ENCODE measurements around the gene CBARP.

DNA sequence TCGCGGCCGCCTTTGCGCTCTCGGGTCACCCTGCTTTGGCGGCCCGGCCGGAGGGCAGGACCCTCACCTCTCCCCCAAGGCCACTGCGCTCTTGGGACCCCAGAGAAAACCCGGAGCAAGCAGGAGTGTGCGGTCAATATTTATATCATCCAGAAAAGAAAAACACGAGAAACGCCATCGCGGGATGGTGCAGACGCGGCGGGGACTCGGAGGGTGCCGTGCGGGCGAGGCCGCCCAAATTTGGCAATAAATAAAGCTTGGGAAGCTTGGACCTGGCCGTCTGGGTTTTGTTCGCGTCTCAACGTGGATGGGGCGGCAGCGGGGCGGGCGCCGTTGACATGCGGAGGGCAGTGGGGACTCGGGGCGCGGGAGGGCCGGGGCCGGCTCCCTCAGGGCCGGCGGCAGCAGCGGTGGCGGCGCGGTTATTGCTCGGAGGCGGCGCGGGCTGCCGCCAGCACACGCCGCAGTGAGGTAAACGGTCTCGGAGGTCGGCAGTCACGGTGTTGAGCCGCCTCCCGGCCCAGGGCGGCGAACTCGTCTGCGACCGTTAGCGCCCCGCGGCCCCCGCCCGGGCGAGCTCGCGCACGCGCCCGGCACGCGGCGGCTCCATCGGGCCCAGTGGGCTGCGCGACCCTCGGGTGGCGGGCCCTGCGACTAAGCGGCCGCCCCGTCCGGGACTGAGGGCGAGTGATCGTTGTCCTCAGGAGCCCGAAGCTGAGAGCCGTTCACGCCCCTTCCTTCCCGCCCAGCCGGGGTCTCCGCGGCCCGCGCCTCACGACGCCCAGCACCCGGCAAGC, 9.4 kb downstream of the CBARP start:
- TF ChIP-seq POLR2A (IDR thresholded peaks at IDR 0.05; ENCODE audit: borderline replicate concordance, extremely low read depth, insufficient read depth, insufficient read length) (no peak), RAD21 (IDR thresholded peaks at IDR 0.05; ENCODE audit: low read depth) (no peak)
- TF ChIP-seq, protein P1, sequence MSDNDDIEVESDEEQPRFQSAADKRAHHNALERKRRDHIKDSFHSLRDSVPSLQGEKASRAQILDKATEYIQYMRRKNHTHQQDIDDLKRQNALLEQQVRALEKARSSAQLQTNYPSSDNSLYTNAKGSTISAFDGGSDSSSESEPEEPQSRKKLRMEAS (IDR thresholded peaks at IDR 0.05): no peak
- TF ChIP-seq, protein P2, sequence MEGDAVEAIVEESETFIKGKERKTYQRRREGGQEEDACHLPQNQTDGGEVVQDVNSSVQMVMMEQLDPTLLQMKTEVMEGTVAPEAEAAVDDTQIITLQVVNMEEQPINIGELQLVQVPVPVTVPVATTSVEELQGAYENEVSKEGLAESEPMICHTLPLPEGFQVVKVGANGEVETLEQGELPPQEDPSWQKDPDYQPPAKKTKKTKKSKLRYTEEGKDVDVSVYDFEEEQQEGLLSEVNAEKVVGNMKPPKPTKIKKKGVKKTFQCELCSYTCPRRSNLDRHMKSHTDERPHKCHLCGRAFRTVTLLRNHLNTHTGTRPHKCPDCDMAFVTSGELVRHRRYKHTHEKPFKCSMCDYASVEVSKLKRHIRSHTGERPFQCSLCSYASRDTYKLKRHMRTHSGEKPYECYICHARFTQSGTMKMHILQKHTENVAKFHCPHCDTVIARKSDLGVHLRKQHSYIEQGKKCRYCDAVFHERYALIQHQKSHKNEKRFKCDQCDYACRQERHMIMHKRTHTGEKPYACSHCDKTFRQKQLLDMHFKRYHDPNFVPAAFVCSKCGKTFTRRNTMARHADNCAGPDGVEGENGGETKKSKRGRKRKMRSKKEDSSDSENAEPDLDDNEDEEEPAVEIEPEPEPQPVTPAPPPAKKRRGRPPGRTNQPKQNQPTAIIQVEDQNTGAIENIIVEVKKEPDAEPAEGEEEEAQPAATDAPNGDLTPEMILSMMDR (IDR thresholded peaks at IDR 0.05 in 2 of 3, conservative IDR thresholded peaks at IDR 0.05 in 1 of 3; ENCODE audit: borderline replicate concordance in 1 of 3, insufficient read depth in 1 of 3, low read depth in 2 of 3, low read length in 2 of 3): no peak
